ENCODE data around the gene CPEB4.
A peak's percentile ranks its signal among the peaks of the same experiment; 100 is the strongest.

CPEB4 gene

DNA sequence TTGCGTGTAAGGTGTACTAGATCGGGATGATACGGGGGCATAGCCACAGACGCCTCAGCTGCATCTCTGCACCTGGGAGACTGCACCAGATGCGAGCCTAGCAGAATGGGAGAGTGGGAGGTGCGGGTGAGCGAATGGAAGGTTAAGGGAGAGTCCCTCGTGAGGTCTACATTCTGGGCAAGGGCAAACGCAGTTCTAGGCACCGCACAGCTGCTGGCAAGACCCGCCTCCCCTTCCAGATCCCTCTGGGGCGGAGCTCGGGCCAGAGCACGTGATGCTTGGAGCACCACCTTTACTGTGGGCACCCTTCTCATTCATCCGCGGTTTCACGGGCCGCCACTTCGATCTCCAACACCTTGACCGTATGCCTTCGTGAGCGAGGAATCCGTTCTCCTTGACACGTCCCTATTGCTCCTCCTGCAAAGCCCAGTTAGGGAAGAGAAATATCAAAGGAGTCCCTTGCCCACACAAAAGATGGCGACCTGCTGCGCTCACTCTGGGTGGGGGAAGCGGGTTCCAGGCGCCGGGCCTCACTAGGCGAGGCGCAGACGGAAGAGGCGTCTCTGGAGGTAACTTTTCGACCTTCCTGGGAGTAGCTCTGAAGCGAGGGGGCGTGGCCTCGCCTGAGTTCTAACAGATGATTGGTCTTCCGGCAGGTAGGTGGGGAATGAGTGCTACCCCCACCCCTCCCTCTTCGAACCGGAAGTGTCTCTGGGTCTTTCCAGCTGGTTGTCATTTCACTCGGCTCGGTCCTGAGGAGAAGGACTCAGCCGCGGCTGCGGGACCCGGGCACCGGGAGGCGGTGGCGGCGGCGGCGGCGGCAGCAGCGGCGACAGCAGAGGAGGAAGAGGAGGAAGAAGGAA, at the start of gene CPEB4:
TSS of gene CPEB4 (plus strand) at position 740 of the 863 bp plus-strand sequence. CDS start 1,385 bp downstream, outside the sequence.
- DNase-seq: peak; percentile 100

DNA sequence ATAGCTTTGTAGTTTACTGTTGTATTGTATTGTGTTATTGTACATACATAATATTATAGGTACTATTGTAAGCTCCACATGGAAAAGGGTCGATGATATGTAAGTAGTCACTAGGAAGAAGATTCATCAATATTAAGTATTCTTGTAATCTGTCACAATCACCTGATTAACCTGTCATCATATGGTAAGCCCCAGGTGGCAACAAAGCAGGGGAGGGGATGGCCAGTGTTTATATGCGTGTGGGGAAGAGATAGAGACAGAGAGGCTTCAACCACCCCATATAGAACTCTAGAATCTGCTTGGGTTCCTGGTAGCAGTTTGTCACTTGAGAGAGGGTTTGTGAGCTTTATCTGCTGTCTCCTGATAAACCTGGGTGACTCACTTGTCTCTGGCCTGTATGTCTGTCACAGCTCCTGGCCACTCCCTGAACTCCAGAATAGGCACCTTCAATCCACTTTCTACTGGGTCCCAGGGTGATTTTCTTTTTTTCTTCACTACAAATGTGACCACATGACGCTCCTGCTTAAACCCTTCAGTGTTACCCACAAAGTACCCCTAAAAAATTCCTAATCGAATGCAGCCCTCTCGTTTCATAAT, 48.9 kb upstream of the CPEB4 start:
- DNase-seq: no peak

DNA sequence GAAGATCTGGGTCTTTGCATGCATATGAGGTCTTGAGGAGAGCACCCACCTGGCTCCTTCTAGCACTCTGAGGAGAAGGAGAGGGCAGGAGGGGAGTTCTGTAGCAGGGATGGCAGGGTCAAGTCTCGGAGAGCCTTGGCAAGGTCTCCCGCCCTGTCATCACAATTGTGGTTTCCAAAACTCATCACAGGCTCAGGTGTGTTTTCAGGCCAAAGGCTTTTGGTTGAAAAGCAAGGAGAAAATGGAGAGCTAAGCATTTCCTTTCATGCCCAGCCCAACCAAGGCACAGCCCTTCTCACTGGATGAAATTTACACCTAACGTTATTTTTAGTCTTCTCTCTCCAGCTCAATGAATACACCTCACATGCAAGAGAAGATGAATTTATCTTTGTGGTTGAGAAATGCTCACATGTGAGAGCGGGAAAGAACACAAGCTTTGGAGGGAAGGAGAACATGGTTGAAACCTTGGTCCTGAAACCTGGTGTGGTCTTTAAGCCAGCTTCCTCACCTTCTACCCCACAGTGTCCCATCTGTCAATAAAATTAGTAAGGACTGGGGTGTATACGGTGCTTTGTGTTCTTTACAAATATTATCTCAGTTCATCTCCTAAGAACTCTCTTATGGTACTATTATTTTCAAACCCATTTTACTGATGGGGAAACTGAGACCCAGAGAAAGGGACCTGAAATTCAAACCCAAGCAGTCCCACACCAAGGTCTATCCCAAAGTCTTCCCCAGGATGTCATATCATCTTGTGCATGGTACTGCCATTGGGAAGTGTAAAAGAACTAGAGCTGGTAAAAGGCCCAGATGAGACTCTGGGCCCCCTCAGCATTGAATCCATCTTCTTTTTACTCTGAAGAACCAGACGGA, 47.8 kb upstream of the CPEB4 start:
- DNase-seq: no peak

DNA sequence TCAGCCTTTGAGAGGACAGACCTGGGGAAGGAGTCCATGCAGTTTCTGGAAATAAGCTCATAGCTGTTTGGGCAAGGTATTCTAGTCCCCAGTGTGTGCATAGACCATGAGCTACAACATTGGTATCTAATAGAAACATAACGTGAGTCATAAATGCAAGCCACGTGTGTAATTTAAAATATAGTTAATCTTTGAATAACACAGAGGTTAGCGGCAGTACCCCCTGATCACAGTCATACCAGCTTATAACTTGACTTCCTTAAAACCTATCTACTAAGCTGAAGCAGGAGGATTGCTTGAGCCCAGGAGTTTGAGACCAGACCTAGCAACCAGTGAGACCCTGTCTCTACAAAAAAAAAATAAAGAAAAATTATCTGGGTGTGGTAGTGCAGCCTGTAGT, 46.4 kb upstream of the CPEB4 start:
- no peak for DNase-seq

DNA sequence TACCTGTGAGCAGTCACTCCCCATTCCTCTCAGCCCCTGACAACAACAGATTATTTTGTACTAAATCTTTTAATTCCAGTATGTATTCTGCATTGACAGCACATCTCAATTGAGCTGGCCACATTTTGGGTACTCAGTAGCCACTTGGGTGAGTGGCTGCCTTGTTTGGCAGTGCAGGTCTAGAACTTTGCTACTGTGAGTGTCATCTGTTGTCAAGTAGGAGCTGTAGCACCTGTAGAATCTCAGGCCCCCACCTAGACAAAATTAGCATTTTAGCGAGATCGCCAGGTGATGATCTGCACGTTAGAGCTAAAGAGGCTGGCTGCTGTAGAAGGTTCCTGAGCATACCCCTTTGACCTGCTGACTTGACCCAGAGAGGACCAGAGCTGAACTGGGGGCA, 44.4 kb upstream of the CPEB4 start:
- DNase-seq: no peak

DNA sequence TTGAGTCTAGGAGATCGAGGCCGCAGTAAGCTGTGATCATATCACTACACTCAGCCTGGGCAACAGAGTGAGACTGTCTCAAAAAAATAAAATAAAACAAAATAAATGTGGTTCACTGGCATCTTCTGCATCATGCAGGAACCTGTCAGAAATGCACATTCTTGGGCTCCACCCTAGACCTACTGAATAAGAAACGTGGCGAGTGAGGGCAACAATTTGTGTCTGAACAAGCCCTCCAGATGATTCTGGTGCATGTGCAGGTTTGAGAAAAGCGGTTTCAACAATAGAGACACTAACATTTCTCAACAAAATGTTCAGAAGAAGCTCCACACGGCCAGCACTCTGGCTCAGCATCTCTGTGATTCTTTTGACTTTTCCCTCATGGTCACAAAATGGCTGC, 42.8 kb upstream of the CPEB4 start:
- DNase-seq: no peak

DNA sequence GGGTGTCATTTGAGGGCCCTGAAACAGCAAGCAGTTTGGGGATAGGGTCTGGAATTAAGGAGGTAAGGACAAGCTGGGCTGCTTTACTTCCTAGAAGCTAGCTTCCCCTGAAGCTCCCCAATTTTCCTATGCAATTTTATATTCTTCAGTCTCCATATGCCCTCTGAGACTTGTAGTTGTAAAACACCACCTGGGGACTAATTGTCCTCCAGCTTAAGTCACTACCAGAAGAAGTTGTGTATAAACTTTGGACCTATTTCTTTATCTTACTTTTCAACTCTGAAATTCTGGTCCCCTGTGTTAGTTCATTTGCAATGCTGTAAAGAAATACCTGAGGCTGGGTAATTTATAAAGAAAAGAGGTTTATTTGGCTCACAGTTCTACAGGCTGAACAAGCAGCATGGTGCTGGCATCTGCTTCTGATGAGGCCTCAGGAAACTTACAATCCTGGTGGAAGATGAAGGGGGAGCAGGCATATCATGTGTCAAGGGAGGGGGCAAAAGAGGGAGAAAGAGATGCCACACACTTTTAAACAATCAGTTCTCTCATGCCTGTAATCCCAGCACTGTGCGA, 41.1 kb upstream of the CPEB4 start:
- DNase-seq: no peak

DNA sequence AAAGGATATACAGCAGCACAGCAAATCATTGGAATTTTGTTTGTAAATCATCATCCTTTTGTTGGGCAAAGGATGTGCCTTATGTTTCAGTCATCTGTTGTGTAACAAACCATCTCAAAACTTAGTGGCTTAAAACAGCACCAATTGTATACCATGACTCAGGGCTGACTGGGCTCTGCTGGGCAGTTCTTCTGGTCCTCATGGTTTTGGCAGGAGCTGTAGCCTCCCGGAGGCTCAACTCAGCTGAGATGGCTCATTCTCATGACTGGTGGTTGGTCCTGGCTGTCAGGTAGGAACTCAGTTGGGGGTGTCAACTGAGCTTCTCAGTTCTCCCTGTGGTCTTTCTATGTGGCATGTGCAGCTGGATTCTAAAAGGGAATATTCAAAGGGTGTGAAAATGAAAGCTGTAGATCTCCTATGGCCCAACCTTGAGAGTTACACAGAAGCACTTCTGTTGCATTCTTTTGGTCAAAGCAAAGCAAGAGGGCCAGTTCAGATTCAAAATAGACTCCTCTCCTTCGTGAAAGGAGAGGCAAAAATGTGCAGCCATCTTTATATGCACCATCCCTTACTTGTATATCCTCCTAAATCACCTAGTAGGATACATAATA, 39.1 kb upstream of the CPEB4 start:
- no peak for DNase-seq

DNA sequence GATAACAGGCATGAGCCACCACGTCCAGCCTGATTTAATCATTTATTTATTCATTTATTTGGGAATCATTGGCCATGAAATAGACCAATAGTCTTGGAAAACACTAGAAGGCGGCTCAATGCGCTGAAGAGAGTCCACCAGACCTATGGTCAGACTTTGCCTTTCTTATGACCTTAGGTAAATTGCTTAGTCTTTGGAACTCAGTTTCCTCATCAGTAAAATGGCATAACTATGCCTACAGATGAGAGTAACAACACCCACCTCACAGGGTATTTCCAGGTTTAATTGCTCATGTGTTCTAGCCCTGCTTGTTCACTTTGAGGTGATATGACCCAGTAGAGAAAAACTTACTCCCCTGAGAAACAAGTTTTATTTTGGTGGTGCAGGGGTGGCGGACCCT, 38.2 kb upstream of the CPEB4 start:
- no peak for DNase-seq

DNA sequence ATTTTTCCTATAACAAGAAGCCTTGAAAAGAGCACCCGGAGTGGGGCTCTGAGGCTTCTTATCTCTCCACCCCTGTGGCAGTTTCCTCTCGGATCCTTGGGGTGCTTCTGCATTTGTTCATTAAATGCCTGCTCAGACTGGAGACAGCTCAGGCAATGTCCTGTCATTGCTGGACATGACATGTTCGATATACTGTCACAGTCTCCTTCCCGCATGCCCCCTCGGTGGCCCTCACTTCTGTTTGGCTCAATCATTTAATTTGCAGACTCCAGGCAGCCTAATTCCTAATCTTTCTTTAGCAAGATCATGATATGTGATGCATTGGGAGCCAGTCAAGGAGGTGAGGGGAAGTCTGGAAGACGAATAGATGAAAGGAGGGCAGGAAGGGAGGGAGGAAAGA, 37.5 kb upstream of the CPEB4 start:
- no peak for DNase-seq

DNA sequence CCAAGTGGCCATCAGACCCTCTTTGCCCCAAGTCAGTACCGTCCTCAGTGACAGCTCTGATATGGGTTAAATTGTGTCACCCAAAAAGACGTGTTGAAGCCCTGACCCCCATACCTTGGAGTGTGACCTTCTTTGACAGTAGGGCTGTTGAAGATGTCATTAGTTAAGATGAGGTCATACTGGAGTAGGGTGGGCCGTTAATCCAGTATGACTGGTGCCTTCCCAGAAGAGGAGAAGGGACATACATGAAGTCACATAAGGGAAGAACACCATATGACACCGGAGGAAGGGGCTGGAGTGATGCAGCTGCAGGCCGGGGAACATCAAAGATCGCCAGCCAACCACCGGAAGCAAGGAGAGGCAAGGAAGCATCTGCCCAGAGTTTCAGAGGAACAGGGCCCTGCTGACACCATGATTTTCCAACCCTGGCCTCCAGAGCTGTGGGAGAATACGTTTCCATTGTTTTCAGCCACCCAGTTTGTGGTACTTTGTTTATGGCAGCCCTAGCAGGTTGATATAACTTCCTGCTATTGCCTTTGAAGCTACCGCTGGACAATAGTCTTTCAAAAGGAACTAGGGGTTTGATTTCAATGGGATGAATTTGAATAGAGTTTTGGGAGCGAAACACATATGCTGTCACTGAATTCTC, 36.4 kb upstream of the CPEB4 start:
- no peak for DNase-seq

DNA sequence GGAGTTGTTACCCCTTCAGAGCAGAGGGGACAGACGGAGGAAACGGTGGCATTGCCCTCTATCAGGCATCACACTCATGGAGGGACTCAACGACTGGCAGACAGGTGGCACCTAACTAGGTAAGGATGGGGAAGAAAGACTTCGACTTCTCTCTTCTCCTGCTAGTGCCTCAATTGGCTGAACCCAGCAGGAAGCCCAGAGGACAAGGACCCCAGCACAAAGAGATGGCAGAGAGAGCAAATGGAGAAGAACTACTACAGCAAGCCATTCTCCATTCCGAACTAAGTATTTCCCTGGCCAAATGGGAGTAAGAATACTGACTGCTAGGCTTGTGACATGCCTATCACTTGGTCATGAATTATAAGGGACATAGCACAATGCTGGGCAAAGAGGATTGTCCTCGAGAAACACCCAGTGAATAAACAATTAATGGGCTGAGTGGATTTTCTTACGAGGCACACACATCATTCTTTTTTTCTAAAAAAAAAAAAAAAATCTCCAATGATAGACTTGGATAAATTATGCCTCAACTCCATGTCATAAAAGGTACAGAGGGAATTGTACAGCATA, 35.3 kb upstream of the CPEB4 start:
- no peak for DNase-seq

DNA sequence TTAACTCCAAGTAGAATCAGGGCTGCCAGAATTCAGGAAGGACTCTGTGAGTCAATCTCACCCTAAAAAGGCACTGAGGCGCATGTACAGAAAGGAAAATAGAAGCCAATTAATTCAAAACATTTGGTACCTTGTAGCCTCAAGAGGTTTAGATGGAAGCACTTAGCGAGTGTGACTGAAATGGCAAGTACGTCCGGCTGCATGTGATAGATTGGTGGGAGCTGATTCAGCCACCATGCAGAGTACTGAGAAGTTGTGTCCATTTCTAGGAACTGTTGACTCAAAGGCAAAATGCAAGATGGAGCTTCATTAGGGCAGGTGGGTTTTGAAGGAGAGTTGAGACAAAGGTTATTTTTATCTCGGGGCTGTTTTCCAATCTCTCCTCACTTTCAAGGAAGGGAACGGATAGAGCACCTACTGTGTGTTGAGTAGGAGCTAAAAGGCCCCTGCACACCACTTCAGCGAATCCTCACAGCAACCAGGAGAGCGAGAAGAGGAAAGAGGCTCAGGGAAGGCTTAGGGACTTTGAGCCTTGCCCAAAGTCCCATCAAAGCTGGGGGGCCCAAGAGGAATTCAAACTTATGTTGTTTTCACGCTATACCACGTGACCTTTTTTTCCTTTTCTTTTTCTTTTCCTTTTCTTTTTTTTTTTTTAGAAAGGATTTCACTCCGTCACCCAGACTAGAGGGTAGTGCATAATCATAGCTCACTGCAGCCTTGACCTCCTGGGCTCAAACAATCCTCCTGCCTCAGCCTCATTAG, 34.6 kb upstream of the CPEB4 start:
- DNase-seq: peak; percentile 26

DNA sequence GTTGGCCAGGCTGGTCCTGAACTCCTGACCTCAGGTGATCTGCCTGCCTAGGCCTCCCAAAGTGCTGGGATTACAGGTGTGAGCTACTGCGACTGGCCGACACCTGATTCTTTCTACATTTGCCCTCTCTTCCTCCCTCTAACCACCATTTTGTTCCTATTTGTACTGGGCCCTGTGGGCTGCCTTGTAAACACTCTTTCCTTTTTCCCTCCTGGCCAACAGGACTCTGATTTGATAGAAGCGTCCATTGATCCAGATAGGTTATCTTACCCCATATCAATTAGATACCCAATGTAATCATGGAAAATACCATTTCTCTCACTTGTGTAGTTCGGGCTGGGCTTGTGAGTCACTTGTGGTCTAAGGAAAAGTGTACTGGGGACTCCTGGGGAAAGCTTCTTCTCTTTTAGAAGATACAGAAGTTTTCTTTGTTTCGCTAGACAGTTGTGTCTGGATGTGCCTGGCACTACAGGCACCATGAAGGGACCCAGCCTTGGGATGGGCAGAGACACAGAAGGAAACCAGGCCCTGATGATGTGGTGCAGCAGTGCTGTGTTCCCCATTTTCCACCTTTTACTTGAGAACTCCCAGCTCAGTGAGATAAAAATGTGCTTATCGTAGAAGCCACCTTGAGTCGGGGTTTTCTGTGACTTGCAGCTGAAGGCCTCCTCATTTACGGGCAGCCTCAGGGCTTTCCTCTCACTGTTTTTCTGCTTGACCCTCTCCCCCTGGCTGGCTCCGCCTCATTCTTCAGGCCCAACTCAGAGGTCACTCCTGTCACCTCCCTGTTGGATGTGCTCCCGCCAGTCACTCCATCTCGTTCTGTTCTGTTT, 32.8 kb upstream of the CPEB4 start:
- DNase-seq: peak; percentile 67

DNA sequence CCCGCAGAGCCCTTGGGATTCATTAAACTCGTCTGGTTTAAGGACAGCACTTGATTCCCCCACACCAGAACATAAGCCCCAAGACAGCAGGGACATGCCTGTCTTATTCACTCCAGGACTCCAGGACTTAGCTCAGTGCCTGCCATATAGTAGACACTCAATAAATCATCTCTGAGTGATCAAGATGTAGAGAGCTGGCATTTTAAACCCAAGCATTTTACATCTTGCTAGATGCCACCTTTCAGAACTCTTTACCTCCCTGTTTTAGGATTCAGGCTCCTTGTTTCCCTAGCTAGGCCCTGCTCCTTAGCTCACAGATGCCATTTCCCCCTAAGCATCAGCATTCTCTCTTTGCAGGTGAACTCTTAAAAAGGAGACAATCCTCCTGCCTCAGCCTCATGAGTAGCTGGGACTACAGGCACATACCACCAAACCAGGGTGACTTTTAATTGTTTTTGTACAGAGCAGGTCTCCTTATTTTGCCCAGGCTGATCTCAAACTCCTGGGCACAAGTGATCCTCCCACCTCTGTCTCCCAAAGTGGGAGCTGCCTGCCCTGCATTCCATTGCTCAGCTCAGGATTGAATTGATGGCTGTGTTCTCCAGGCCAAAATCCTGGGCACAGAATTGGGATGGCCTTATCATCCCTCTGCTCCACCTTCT, 32.0 kb upstream of the CPEB4 start:
- no peak for DNase-seq

DNA sequence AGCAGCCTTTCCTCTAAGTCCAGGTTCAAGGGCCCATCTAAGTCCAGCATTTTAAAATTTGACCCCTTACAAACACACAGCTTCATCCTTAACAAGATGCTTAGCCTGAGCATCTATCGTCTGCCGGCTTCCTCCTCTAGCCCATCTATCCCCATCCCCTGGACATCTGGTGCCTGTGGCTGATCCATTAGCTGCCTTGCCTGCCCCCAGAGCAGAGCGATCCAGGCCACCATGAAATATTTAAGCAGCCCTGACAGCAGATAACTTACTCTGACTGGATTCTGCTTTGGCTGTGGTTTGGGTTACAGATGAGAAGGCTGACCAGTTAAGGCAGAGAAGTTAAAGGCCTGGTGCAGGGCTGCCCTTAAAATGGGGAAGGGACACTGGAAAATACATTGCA, 30.9 kb upstream of the CPEB4 start:
- DNase-seq: no peak

DNA sequence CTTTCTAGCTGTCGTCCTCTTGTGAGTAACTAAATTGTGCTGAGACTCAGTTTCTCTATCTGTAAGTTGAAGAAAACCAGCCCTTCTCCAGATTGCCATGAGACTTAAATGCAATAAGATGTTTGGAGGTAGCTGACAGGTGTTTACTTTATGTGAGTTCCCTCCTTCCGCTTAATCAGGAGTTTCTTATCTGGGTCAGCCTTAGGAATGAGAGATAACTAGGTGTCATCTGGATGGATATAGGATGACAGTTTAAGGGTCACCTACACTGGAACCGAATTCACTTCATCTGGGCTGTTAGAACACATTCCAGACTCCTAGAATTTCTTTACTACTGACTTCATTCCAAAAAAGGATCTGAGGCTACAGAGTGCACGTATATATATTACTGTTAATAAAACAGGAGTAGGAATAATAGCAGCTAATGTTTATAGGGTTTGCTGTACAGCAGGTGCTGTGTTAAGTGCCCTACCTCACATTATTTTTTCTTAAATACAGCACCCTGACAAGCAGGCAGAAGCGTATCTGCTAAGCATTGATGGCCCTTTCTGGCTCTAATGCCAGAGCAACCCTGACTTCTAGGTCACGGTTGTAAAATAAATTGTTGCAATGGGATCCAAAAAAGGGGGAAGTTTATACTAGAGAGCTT, 30.0 kb upstream of the CPEB4 start:
- peak; percentile 27 for DNase-seq

DNA sequence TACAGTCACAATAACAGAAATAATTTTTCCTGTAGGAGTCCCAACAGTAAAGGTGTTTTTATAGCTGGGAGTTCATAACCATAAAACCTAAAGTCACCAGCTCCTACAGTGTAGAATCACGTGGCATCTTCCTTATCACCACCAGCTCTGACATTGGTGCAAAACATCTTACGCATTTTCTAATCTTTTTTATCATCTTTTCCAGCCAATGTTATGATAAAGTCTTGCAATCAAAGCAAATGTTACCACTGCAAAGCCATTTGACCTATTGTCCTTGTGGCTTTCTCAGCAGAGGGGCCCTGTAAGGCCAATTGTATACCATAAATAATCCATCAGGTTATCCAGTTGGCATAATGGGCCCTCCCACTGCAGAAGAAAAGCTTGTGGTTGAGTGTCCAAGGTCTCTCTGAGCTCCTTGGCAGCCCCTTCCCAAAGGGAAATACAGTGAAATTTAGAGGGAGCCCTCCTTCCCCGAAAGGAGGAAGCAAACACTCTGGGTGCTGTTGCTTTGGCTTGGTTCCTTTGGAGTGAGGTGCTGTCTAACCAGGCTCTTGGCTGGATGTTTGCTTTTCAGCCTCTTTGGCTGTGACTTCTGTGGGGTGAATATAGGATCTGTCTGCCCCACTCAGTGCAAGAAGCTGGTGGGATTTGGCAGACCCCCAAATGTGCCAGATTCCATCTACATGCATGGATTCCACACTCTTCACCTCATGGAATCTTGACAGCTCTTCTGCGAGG, 29.3 kb upstream of the CPEB4 start:
- no peak for DNase-seq
